ENCODE measurements around the gene LMBR1L. TPM values are rescaled to one million over a fixed set of nuclear protein-coding genes. Genes with fewer than 3 reads are reported as not detected.

Gene LMBR1L
- polyA plus RNA-seq, 3 donors, result 22.0 to 104 (median 25.9) TPM

DNA sequence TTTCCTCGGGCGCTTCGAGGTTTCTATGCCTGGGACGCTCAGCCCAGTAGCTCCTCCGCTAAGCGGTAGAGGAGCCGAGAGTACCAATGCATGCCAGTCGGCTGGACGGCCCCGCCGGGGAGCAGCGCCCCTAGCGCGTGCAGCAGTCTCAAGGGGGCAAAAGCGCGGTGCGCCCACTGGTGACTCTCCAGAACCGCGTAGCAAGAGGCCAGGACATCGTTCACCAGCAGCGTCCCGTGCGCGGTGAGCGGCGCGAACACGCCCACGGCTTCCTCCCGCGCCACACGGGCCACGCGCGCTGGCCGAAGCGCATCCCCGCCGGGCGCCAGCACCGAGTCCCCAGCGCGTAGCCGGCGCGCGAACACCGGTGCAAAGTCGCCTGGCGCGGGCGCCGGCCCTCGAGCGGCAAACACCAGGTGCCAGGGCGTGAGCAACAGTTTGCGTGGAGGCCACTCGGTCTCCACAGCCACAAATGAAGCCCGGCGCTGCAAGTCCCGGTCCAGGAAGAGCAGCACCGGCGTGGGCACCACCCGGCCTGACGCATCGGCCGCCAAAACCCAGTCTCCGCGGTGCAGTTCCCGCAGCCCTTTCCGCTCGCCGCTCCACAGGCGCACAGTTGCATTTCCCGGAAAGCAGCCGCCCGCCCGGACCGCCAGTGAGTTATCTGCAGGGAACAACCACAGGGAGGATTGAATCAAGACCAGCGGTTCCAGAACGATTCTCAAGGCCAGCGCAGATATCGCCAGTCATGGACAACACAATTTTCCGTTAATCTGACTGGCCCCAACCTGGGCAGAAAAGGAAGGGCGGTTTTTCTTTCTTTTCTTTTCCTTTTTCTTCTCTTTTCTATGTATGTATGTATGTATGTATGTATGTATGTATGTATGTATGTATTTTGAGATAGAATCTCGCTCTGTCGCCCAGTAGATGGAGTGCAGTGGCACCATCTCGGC is 20.6 kb downstream of the LMBR1L start:
- peaks cover 0 to 28% (median 8%) of the 10 kb centered on the region in 7 donors for H3K9me3 Mint-ChIP-seq
- Histone ChIP-seq H3K27ac (ENCODE audit: low read depth in 1 of 2, low read length in 2 of 2) (no peak overlapping the region), H3K36me3 (replicated peaks in 1 of 2; ENCODE audit: control insufficient read depth in 1 of 2, insufficient read depth in 2 of 2, low read length in 2 of 2) (no peaks in the 10 kb centered on the region), H4K20me1 (ENCODE audit: insufficient read depth, low read length) (peaks cover 5% of the 10 kb centered on the region), H3K79me2 (ENCODE audit: insufficient read depth, low read length) (no peaks in the 10 kb centered on the region), H3K9ac (ENCODE audit: insufficient read depth, low read length, poor library complexity, severe bottlenecking) (no peak overlapping the region), H3K4me1 (ENCODE audit: control insufficient read depth in 1 of 2, insufficient read depth in 2 of 2, low read length in 2 of 2) (peaks cover 44 to 57% of the 10 kb centered on the region in 2 donors), H3K27me3 (ENCODE audit: control insufficient read depth in 2 of 2, insufficient read depth in 2 of 2, low read length in 2 of 2) (peaks cover 68 to 80% of the 10 kb centered on the region in 2 donors), H3K4me2 (replicated peaks; ENCODE audit: extremely low read depth, low read length, poor library complexity, severe bottlenecking) (peak overlapping the region; percentile 66), H2AFZ (ENCODE audit: insufficient read depth, low read depth, low read length, poor library complexity, severe bottlenecking) (peak overlapping the region; percentile 62), H3K4me3 (replicated peaks in 1 of 3; ENCODE audit: low read depth in 2 of 3, low read length in 3 of 3) (peak overlapping the region in 1 of 3 experiments; percentile 69), H3K9me3 (replicated peaks in 1 of 2; ENCODE audit: control insufficient read depth in 1 of 2, insufficient read depth in 1 of 2, low read length in 2 of 2) (peaks cover 0 to 33% of the 10 kb centered on the region in 2 donors)
- intact Hi-C loops (cut with micrococcal nuclease), result loop anchor here (2.0 to 5.0 kb wide), 2 partner anchors 145 to 147 kb away; no protein-coding TSS in a partner anchor
- H3K36me3 Mint-ChIP-seq, result peaks cover 2 to 7% of the 10 kb centered on the region in 2 donors
- peaks cover 77 to 89% (median 78%) of the 10 kb centered on the region in 3 donors for H3K27me3 Mint-ChIP-seq (ENCODE audit: low read depth in 3 of 3)
- TF ChIP-seq, protein P1, sequence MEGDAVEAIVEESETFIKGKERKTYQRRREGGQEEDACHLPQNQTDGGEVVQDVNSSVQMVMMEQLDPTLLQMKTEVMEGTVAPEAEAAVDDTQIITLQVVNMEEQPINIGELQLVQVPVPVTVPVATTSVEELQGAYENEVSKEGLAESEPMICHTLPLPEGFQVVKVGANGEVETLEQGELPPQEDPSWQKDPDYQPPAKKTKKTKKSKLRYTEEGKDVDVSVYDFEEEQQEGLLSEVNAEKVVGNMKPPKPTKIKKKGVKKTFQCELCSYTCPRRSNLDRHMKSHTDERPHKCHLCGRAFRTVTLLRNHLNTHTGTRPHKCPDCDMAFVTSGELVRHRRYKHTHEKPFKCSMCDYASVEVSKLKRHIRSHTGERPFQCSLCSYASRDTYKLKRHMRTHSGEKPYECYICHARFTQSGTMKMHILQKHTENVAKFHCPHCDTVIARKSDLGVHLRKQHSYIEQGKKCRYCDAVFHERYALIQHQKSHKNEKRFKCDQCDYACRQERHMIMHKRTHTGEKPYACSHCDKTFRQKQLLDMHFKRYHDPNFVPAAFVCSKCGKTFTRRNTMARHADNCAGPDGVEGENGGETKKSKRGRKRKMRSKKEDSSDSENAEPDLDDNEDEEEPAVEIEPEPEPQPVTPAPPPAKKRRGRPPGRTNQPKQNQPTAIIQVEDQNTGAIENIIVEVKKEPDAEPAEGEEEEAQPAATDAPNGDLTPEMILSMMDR (IDR thresholded peaks at IDR 0.05), result no peak
- DNase-seq, result peak in 2 of 3 donors; percentile 17 to 32
- WGBS (ENCODE audit: insufficient coverage), result under 1% methylated on average over 84 of the region's 88 CpGs
- no peak overlapping the region for H3K27ac Mint-ChIP-seq
- peaks cover 53% of the 10 kb centered on the region for H3K4me1 Mint-ChIP-seq
- H3K4me3 Mint-ChIP-seq, result peak overlapping the region; percentile 72 to 89

DNA sequence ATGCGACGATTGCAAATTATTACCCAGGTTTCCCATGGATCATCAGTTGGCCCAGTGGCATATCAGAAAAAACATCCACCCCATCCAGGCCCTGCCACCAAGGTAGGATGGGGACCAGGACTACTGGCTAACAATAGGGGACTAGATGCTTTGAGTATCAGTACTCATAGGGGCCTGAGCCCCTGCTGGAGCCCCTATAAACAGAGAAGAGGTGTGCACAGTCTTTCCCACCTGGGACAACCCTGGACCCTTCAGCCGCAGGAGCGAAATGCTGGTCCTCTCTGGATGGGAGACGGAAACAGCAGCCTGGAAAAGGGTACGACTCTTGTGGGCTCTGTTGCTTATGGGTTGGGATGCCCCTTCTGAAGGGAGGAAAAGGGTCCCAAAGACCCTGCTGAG is 21.7 kb downstream of the LMBR1L start:
- 63% methylated on average over 6 of the region's 6 CpGs for WGBS (ENCODE audit: insufficient coverage)
- TF ChIP-seq, protein P1 (IDR thresholded peaks at IDR 0.05), result no peak
- Mint-ChIP-seq H3K27ac (no peak overlapping the region), H3K4me1 (peaks cover 44% of the 10 kb centered on the region), H3K27me3 (ENCODE audit: low read depth in 3 of 3) (peaks cover 67 to 80% (median 67%) of the 10 kb centered on the region in 3 donors), H3K9me3 (peaks cover 3 to 32% (median 9%) of the 10 kb centered on the region in 7 donors), H3K4me3 (peak overlapping the region in 1 of 2 donors; percentile 83), H3K36me3 (peaks cover 0 to 5% of the 10 kb centered on the region in 2 donors)
- Histone ChIP-seq H3K27ac (ENCODE audit: low read depth in 1 of 2, low read length in 2 of 2) (no peak overlapping the region), H4K20me1 (ENCODE audit: insufficient read depth, low read length) (peaks cover 5% of the 10 kb centered on the region), H3K9ac (ENCODE audit: insufficient read depth, low read length, poor library complexity, severe bottlenecking) (no peak overlapping the region), H3K79me2 (ENCODE audit: insufficient read depth, low read length) (no peaks in the 10 kb centered on the region), H3K27me3 (ENCODE audit: control insufficient read depth in 2 of 2, insufficient read depth in 2 of 2, low read length in 2 of 2) (peaks cover 56 to 71% of the 10 kb centered on the region in 2 donors), H2AFZ (ENCODE audit: insufficient read depth, low read depth, low read length, poor library complexity, severe bottlenecking) (no peak overlapping the region), H3K9me3 (replicated peaks in 1 of 2; ENCODE audit: control insufficient read depth in 1 of 2, insufficient read depth in 1 of 2, low read length in 2 of 2) (peaks cover 0 to 33% of the 10 kb centered on the region in 2 donors), H3K36me3 (replicated peaks in 1 of 2; ENCODE audit: control insufficient read depth in 1 of 2, insufficient read depth in 2 of 2, low read length in 2 of 2) (no peaks in the 10 kb centered on the region), H3K4me2 (replicated peaks; ENCODE audit: extremely low read depth, low read length, poor library complexity, severe bottlenecking) (no peak overlapping the region), H3K4me1 (ENCODE audit: control insufficient read depth in 1 of 2, insufficient read depth in 2 of 2, low read length in 2 of 2) (peaks cover 39 to 47% of the 10 kb centered on the region in 2 donors), H3K4me3 (replicated peaks in 1 of 3; ENCODE audit: low read depth in 2 of 3, low read length in 3 of 3) (no peak overlapping the region)
- DNase-seq, result no peak
- intact Hi-C loops (cut with micrococcal nuclease), result loop anchor here (2.0 to 5.0 kb wide), 2 partner anchors 146 to 148 kb away; no protein-coding TSS in a partner anchor
